ENCODE data around the gene OOSP3. TPM values are rescaled to one million over a fixed set of nuclear protein-coding genes. Genes with fewer than 3 reads are reported as not detected.

OOSP3 gene
- total RNA-seq, 2 experiments from 2014 or later: not detected

GRCh38 chr11:59939482-59939881 lies 60.9 kb downstream of the OOSP3 start:
- ATAC-seq (ENCODE audit: low read depth): no peak
- peaks cover 2% of the 10 kb centered on the region for H3K9me3 Mint-ChIP-seq
- H3K36me3 Mint-ChIP-seq: no peaks in the 10 kb centered on the region
- POLR2A ChIA-PET: no interaction called here
- no peak overlapping the region for H3K4me3 Mint-ChIP-seq
- peaks cover 4% of the 10 kb centered on the region for H3K27me3 Mint-ChIP-seq
- H3K27ac Mint-ChIP-seq: no peak overlapping the region
- no peak for DNase-seq
- H3K4me1 Mint-ChIP-seq: no peaks in the 10 kb centered on the region

- DNase-seq: no peak
- no peaks in the 10 kb centered on the region for H3K4me1 Mint-ChIP-seq
- POLR2A ChIA-PET: no interaction called here
- H3K36me3 Mint-ChIP-seq: no peaks in the 10 kb centered on the region
- no peak for ATAC-seq (ENCODE audit: low read depth)
- H3K27ac Mint-ChIP-seq: no peak overlapping the region
- no peak overlapping the region for H3K4me3 Mint-ChIP-seq
- peaks cover 5% of the 10 kb centered on the region for H3K27me3 Mint-ChIP-seq
- H3K9me3 Mint-ChIP-seq: peaks cover 2% of the 10 kb centered on the region
Observed at GRCh38 chr11:59941091-59941490, 62.5 kb downstream of the OOSP3 start.

- H3K36me3 Mint-ChIP-seq: no peaks in the 10 kb centered on the region
- no peaks in the 10 kb centered on the region for H3K9me3 Mint-ChIP-seq
- ATAC-seq (ENCODE audit: low read depth) (no peak), DNase-seq (no peak)
- no peak overlapping the region for H3K4me3 Mint-ChIP-seq
- POLR2A ChIA-PET: no interaction called here
- H3K27ac Mint-ChIP-seq: no peak overlapping the region
- peaks cover 12% of the 10 kb centered on the region for H3K27me3 Mint-ChIP-seq
- no peaks in the 10 kb centered on the region for H3K4me1 Mint-ChIP-seq
Observed at GRCh38 chr11:59943997-59944714, 65.6 kb downstream of the OOSP3 start.

GRCh38 chr11:59944720-59945119 lies 66.1 kb downstream of the OOSP3 start:
- Mint-ChIP-seq H3K27ac (no peak overlapping the region), H3K4me3 (no peak overlapping the region), H3K36me3 (no peaks in the 10 kb centered on the region), H3K9me3 (no peaks in the 10 kb centered on the region), H3K27me3 (peaks cover 12% of the 10 kb centered on the region), H3K4me1 (no peaks in the 10 kb centered on the region)
- DNase-seq: no peak
- no peak for ATAC-seq (ENCODE audit: low read depth)
- POLR2A ChIA-PET: no interaction called here

Other genes starting within 250 kb of the OOSP3 start
- 10 to 100 TPM; 52.9 to 54.1 TPM for gene PATL1, start 209.7 kb upstream of the OOSP3 start, total RNA-seq
- gene OR10V1, start 164.9 kb upstream of the OOSP3 start, total RNA-seq: not detected
- gene STX3, start 123.4 kb upstream of the OOSP3 start, total RNA-seq: 10 to 100 TPM; 73.7 to 79.2 TPM
- 10 to 100 TPM; 67.2 to 70.0 TPM for gene MRPL16, start 68.0 kb upstream of the OOSP3 start, total RNA-seq
- not detected for gene CBLIF, start 33.3 kb upstream of the OOSP3 start, total RNA-seq
- gene TCN1, start 12.3 kb upstream of the OOSP3 start, total RNA-seq: not detected
- not detected for gene OOSP1, start 59.6 kb downstream of the OOSP3 start, total RNA-seq
- not detected for gene OOSP4A, start 85.3 kb downstream of the OOSP3 start, total RNA-seq
- gene OOSP4B, start 138.4 kb downstream of the OOSP3 start, total RNA-seq: not detected
- gene OOSP2, start 161.6 kb downstream of the OOSP3 start, total RNA-seq: not detected
- gene MS4A3, start 177.9 kb downstream of the OOSP3 start, total RNA-seq: not detected
- not detected for gene MS4A2, start 209.9 kb downstream of the OOSP3 start, total RNA-seq

All from activated naive CD8-positive, alpha-beta T cell treated with anti-CD3 and anti-CD28 coated beads, Interleukin-2, amount 10 ng/mL, durations not matched to agents 7 days and 5 days (primary cell).